ENCODE results near the gene MKRN1.

DNA sequence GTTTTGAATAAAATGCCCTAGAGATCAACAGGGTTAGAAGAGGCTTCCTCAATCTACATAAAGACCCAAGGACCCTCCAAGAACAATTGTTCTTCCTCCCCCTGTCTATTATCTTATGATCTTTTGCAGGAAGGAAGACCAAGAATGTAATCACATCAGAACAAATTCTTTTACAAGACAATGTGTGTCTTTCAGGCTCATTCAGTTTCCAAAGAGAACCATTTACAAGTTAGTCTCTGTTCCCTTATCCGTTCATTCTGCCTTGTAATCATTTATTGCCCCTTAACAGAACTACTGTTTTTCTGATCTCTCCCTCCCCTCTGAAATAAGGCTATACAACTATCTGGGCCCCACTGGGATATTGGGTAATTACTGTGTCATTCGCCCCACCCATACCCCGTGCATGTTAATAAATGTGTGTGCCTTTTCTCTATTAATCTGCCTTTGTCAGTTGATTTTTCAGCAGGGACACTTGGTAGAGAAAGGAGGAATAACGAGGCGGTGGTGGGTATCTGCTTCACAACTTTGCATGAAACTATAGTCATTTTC is 5.7 kb upstream of the MKRN1 start:
- TF ChIP-seq, protein P1, sequence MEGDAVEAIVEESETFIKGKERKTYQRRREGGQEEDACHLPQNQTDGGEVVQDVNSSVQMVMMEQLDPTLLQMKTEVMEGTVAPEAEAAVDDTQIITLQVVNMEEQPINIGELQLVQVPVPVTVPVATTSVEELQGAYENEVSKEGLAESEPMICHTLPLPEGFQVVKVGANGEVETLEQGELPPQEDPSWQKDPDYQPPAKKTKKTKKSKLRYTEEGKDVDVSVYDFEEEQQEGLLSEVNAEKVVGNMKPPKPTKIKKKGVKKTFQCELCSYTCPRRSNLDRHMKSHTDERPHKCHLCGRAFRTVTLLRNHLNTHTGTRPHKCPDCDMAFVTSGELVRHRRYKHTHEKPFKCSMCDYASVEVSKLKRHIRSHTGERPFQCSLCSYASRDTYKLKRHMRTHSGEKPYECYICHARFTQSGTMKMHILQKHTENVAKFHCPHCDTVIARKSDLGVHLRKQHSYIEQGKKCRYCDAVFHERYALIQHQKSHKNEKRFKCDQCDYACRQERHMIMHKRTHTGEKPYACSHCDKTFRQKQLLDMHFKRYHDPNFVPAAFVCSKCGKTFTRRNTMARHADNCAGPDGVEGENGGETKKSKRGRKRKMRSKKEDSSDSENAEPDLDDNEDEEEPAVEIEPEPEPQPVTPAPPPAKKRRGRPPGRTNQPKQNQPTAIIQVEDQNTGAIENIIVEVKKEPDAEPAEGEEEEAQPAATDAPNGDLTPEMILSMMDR (IDR thresholded peaks at IDR 0.05): no peak
- TF ChIP-seq EP300 (IDR thresholded peaks at IDR 0.05): no peak
- TF ChIP-seq POLR2AphosphoS5 (IDR thresholded peaks at IDR 0.05): no peak
- no peak for TF ChIP-seq POLR2A (IDR thresholded peaks at IDR 0.05)
